Stimulated activated CD4-positive, alpha-beta T cell treated with anti-CD3 and anti-CD28 coated beads, TNF-alpha, amount 100 ng/mL, for 1 hour (primary cell): ENCODE results near the gene PLAC9.

Experiments
- DNase-seq, 3 donors: peaks; one replicate each; pipeline ENCODE4 v3.0.0-alpha.2; 2020; ENCODE audit warnings: low read depth in 3 of 3, low spot score in 1 of 3

The PLAC9 gene

GRCh38 chr10:80159166-80159873 lies 26.8 kb downstream of the PLAC9 start:
- DNase-seq = no peak

GRCh38 chr10:80160361-80161320 lies 28.1 kb downstream of the PLAC9 start:
- no peak for DNase-seq

- DNase-seq = no peak
Observed at GRCh38 chr10:80161321-80162083, 29.0 kb downstream of the PLAC9 start.

GRCh38 chr10:80163741-80164341 lies 31.3 kb downstream of the PLAC9 start:
- no peak for DNase-seq

GRCh38 chr10:80164596-80164995 lies 32.1 kb downstream of the PLAC9 start:
- no peak for DNase-seq

GRCh38 chr10:80165173-80165572 lies 32.6 kb downstream of the PLAC9 start:
- no peak for DNase-seq

GRCh38 chr10:80166581-80167470 lies 34.3 kb downstream of the PLAC9 start:
- no peak for DNase-seq

- DNase-seq = no peak
Observed at GRCh38 chr10:80167471-80168161, 35.1 kb downstream of the PLAC9 start.

GRCh38 chr10:80168162-80168511 lies 35.6 kb downstream of the PLAC9 start:
- DNase-seq = no peak

- no peak for DNase-seq
Observed at GRCh38 chr10:80168679-80169380, 36.3 kb downstream of the PLAC9 start.

GRCh38 chr10:80170026-80170425 lies 37.5 kb downstream of the PLAC9 start:
- no peak for DNase-seq

- no peak for DNase-seq
Observed at GRCh38 chr10:80170641-80171040, 38.1 kb downstream of the PLAC9 start.

- no peak for DNase-seq
Observed at GRCh38 chr10:80171248-80171660, 38.7 kb downstream of the PLAC9 start.

GRCh38 chr10:80172896-80173295 lies 40.4 kb downstream of the PLAC9 start:
- no peak for DNase-seq

GRCh38 chr10:80173466-80173865 lies 40.9 kb downstream of the PLAC9 start:
- DNase-seq = no peak

GRCh38 chr10:80174641-80175395 lies 42.3 kb downstream of the PLAC9 start:
- DNase-seq = no peak

GRCh38 chr10:80176526-80176925 lies 44.0 kb downstream of the PLAC9 start:
- no peak for DNase-seq
